NB4 (cell line): ENCODE results near the gene VAPB.

Experiments used
- DNase-seq: peaks from one replicate; pipeline ENCODE4 v3.0.0; 2010; ENCODE audit warnings: low read depth
- H3K4me3 ChIP-seq: one replicate; pipeline ENCODE4 v1.5.1; 2011; ENCODE audit warnings: mild to moderate bottlenecking, low read depth, low read length, moderate library complexity
- CTCF ChIP-seq: IDR thresholded peaks from one replicate; pipeline ENCODE4 v1.5.1; 2012; ENCODE audit warnings: low read depth, low read length
- MAX ChIP-seq: IDR thresholded peaks from 2 replicates; pipeline ENCODE4 v1.6.1; 2011; ENCODE audit warnings: low read depth, low read length
- MYC ChIP-seq: IDR thresholded peaks from 2 replicates; pipeline ENCODE4 v1.6.1; 2011; ENCODE audit warnings: low read depth, low read length
- POLR2A ChIP-seq: IDR thresholded peaks from 2 replicates; pipeline ENCODE4 v1.6.1; 2011; ENCODE audit warnings: mild to moderate bottlenecking; ENCODE audit not compliant: insufficient read length; ENCODE audit errors: extremely low read depth

The VAPB gene

GRCh38 chr20:58388882-58389323, at the start of gene VAPB:
Gene VAPB (plus strand): TSS chr20:58389229. CDS start chr20:58389460, 231 bp downstream.
- peak within 1 kb of the TSS; percentile 93 for H3K4me3 ChIP-seq
- TF ChIP-seq CTCF (no peak), MYC (peak; percentile 33; the same call in 1 of the 2 replicates), POLR2A (no peak), MAX (peak; percentile 20; the same call in 1 of the 2 replicates)
- peak; percentile 97 for DNase-seq

DNA sequence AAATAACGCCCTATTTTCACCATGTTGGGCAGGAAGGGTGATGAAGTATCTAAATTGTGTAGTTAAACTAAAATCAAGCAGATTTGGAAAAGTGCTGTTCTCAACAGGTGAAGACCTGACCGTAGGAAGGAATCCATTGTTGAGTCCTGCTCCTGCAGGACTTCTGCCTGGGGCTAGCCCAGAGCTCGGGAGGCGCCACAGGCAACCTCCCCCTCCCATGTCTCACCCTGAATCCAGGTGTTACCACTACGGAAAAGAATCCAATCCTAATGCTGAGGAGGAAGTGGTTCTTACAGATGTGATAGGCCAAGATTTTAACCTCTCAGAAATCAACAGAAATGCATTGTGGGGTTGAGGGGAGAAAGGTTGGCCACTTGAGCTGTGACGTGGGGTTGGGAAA, 49.3 kb upstream of the VAPB start:
- no peak overlapping the region for H3K4me3 ChIP-seq
- no peak for DNase-seq
- TF ChIP-seq POLR2A (no peak), MAX (no peak)

DNA sequence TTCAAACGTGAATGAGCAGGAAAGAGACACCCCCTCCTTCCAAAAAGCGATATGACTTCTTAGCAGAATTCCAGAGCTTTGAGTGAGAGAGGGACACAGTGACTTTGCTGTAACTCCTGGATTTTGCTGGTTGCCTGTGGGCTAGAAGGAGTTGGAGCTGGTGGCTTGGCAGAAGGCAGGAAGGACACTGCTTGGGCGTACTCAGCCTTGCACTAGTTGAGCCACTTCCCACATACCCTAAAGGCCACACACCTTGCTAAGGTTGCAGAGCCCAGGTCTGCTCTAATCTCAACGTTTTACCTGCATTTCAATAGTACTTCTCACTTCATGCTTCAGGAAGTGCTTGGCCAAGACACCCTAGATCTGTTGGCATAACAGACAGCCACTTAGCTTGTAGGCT, 48.9 kb upstream of the VAPB start:
- no peak for TF ChIP-seq CTCF
- TF ChIP-seq MYC, result no peak
- no peak for TF ChIP-seq POLR2A
- no peak for TF ChIP-seq MAX
- DNase-seq, result no peak
- no peak overlapping the region for H3K4me3 ChIP-seq

GRCh38 chr20:58340853-58341252, 48.2 kb upstream of the VAPB start:
- no peak for DNase-seq
- no peak overlapping the region for H3K4me3 ChIP-seq
- no peak for TF ChIP-seq POLR2A
- TF ChIP-seq MYC, result no peak
- no peak for TF ChIP-seq MAX
- no peak for TF ChIP-seq CTCF

GRCh38 chr20:58342104-58342945, 46.7 kb upstream of the VAPB start:
- no peak for DNase-seq
- TF ChIP-seq MAX (no peak), CTCF (no peak), POLR2A (no peak), MYC (no peak)
- H3K4me3 ChIP-seq, result no peak overlapping the region

DNA sequence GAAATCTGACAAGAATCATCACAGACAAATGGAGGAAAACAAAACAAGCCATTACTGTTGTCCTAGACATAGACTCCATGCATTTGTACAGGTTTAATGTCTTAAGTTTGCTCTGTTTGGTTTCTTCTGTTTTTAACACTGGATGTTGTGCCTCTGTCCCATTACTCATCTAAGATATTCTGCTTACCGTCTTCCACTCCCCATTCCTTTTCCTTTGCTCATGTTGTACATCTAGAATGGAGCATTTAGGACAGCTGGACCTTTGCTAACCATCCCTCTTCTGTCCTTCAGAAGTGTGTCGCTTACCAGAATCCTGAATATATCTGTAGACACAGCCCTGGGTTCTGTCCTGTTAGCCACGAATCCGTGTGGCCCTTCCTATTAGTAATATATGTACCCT, 44.3 kb upstream of the VAPB start:
- TF ChIP-seq POLR2A (no peak), MYC (no peak), MAX (no peak), CTCF (no peak)
- DNase-seq, result no peak
- H3K4me3 ChIP-seq, result no peak overlapping the region
